LHCN-M2 (cell line): Measurements from ENCODE around the gene DUS3L. TPM values are rescaled to one million over a fixed set of nuclear protein-coding genes. Genes with fewer than 3 reads are reported as not detected.

Experiments
- DNase-seq: peaks from one replicate; pipeline ENCODE4 v3.0.0-alpha.2; 2012; ENCODE audit warnings: low read depth
- polyA plus RNA-seq: library from polyadenylated mRNA; unstranded; fragments of >200 nt; gene quantifications from one replicate; pipeline ENCODE4 v1.2.1, GENCODE V29; 2012; ENCODE audit warnings: missing spikeins
- total RNA-seq: library from RNA; depleted of rRNA; stranded (reverse); fragments of >200 nt; gene quantifications from 2 replicates; pipeline ENCODE4 v1.2.3, GENCODE V29; 2014; rRNA removed

The DUS3L gene, protein sequence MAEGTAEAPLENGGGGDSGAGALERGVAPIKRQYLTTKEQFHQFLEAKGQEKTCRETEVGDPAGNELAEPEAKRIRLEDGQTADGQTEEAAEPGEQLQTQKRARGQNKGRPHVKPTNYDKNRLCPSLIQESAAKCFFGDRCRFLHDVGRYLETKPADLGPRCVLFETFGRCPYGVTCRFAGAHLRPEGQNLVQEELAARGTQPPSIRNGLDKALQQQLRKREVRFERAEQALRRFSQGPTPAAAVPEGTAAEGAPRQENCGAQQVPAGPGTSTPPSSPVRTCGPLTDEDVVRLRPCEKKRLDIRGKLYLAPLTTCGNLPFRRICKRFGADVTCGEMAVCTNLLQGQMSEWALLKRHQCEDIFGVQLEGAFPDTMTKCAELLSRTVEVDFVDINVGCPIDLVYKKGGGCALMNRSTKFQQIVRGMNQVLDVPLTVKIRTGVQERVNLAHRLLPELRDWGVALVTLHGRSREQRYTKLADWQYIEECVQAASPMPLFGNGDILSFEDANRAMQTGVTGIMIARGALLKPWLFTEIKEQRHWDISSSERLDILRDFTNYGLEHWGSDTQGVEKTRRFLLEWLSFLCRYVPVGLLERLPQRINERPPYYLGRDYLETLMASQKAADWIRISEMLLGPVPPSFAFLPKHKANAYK
- 44.6 and 47.6 TPM in 2 replicates for total RNA-seq
- 21.2 TPM for polyA plus RNA-seq

GRCh38 chr19:5790559-5791520 lies at the start of gene DUS3L:
Gene DUS3L, minus strand, starts transcription at chr19:5791163. Its CDS starts 22 bp downstream, at chr19:5791141.
- peak; percentile 96 for DNase-seq

GRCh38 chr19:5839065-5840017 lies 48.4 kb upstream of the DUS3L start, which contains the start of gene FUT6:
Gene FUT6, minus strand, starts transcription at chr19:5839702. Its CDS starts 7,135 bp downstream, at chr19:5832567.
- DNase-seq = no peak

- DNase-seq = no peak
Observed at GRCh38 chr19:5838353-5839064, 47.5 kb upstream of the DUS3L start.

DNA sequence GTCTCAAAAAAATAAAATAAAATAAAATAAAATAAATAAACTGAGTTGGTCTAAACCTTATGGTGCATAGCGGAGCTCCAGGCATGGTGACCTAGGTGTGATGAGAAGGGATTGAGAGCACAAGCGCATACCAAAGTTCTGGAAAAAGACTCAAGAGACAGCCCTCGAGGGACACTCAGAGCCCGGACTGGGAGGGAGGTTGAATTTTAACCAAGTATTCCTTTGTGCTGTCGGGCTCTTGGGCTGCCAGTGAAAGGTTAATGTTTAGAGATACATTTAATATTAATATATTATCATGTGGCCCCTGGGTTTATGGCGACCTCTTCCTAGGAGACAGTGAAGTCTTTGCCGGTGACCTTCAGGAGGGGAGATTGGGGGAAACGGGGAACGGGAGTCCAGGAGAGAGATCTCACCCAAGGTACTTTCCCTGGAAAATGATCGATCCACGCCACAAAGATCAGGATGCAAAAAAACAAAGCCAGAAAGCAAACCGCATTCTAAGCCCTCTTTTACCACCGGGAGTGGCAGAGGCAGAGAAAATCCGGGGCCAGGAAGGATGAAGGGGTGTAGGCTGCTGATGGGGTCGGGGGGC lies 46.9 kb upstream of the DUS3L start:
- DNase-seq = no peak

DNA sequence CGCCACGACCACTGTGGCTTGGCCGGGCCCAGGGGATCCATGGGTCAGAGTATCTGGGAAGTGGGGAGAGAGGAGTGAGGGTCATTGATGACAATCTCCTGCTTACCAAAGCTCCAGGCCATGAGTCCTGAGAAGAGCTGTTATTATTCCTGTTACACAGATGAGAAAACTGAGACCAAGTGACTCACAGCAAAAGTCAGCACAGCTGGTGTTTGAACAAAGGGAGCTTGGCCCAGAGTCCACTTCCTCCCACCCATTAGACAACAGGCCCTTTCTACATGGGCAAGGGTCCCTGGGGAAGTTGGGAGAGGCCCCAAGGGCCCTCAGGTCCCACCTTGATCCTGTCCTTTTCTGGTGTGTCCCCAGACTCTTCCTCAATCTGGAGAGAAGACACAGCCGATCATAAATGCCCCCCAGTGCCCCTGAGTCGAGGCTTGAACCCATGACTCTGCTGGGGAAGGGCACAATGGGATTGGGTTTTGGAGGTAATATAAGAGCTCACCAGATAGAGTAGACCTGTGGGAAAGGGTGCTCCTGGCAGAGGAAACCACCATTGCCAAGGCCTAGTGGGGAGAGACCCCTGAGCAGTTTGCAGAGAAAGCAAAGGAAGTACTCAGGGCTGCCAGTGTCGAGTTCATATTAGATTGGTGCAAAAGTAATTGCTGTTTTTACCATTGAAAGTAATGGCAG lies 41.7 kb upstream of the DUS3L start:
- DNase-seq = no peak

DNA sequence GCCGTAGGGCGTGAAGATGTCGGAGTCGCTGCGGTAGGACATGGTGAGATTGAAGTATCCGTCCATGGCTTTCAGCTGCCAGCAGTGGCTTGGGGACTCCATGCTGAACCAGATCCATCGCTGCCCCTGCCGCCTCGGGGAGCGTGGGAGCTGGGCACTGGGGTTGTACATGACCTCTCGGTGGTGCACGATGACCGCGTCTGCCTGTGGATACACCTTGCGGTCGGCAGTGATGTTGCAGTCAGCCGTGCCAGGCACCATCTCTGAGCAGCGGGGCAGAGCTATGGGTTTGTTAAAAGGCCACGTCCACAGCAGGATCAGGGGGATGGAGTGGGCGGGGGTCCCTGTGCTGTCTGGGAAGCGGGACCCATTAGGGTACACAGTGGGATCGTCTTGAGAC lies 41.1 kb upstream of the DUS3L start:
- no peak for DNase-seq

- no peak for DNase-seq
Observed at GRCh38 chr19:5831159-5831558, 40.2 kb upstream of the DUS3L start.

GRCh38 chr19:5829567-5830310 lies 38.8 kb upstream of the DUS3L start:
- DNase-seq = no peak

DNA sequence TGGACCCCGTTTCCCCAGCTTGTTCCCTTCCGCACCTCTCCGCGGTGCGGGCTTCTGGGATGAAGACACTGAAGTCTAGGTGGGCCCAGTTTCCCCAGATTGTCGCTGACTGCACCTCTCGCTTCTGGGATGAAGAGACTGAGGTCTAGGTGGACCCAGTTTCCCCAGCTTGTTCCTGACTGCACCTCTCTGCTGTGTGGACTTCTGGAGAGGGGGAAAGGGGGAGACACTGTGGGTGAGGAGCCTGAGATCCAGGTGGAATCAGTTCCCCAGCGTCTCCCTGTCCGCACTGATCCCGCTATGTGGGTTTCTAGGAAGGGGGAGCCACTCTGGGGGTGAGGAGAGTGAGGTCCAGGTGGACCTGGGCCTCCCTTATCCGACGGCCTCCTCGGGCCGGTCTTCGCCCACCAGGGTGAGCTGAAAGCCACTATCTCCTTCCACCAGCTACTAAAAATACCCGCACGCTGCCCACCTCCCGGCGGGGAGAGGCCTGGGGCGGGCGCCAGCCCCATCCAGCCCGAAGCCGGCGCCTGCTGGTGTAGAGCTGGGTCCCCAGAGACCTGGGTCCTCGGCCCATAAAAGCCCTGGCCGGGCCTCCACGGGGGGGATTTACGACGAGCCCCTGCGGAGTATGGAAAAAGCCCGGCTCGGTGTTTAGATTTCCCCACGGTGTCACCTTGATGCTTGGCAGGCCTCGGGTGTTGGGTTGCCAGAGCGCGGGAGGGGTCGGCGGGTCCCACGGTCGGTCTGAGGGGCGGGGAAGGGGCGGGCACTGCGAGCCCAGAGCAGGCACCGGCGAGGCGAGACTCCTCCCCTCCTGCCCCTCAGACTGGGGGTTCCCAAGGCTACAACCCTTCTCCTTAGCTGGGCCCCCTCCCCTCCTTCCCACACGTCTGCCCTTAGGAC lies 38.0 kb upstream of the DUS3L start:
- no peak for DNase-seq

DNA sequence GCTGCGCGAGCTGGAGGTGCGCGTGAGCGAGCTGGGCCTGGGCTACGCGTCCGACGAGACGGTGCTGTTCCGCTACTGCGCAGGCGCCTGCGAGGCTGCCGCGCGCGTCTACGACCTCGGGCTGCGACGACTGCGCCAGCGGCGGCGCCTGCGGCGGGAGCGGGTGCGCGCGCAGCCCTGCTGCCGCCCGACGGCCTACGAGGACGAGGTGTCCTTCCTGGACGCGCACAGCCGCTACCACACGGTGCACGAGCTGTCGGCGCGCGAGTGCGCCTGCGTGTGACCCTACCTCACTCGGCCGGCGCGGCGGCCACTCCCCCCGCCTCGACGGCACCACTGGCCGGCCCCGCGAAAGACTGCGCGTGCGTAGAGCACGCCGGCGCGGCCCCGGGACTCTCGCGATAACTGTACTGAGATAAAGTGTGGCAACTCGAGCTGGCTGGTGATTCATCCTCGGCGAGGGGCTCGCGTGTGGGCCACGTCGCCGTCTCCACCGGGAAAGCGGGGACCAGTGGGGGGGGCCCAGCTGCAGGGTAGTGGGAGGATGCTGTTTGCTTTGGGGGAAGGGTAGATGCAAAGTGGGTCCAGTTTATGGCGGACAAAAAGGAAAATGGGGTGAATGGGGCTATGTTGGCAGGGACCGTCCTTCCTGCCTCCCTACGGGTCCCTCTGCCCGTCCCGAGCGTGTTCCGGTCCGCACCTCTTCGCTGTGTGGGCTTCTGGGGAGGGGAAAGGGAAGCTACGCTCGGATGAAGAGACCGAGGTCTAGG lies 37.1 kb upstream of the DUS3L start:
- peak; percentile 49 for DNase-seq

DNA sequence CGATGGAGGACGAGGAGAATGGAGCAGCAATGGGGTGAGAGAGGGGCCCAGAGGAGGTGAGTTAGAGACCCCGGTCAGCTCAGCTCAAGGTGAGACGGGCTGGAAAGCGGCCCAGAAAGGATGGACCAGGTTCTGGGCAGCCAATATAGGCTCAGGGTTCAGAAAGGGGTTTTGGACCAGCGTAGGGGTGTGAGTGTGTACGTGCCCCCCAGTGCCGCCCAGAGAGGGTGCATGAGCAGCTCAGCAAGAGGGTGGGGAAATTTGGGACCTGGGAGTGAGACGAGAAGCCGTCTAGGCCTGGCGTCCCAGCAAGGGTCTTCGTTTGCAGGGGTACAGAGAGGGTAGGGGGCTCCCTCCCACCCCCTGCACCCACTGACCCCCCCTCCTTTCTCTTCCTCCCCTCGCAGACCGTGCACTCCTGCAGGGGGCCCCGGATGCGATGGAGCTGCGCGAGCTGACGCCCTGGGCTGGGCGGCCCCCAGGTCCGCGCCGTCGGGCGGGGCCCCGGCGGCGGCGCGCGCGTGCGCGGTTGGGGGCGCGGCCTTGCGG lies 36.5 kb upstream of the DUS3L start:
- no peak for DNase-seq

GRCh38 chr19:5826531-5827341 lies 35.8 kb upstream of the DUS3L start:
- peak; percentile 29 for DNase-seq

DNA sequence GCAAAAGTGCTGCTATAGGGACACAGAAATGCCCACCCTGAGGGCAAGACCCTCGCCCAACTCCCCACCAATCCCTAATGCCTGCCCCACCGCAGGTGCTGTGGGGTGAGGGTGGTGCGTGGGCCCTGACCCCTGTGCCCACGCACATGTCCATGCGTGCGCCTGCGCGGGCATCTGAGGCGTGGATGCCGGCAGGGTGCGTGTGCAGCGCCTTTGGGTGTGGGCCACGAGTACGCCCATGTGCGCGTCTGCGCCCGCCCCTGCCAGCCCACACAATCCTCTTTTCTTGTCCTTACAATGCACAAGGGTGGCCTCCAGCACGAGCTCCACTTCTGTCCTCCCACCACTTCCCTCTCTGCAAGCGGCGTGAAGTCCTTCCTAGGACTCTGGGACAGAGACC lies 34.2 kb upstream of the DUS3L start:
- DNase-seq = no peak

DNA sequence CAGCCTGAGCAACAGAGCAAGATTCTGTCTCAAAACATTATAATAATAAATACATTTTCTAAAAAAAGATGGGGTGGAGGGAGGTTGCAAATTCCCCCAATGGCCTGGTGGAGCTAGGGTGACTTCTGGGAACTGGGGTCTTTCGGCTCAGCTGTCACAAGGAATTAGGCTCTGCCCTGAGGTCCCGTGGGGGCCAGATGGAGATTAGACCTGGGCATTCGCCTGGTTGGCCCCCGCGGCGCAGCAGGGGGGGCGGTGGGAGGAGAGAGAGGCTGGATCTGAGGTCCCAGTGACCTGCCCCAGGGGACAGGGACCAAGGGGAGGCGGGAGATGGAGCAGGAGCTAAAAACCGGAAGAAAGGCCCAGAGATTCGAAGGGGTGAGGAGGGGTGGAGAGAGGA lies 33.8 kb upstream of the DUS3L start:
- no peak for DNase-seq
